ENCODE results near the gene NAT14.

The NAT14 gene

GRCh38 chr19:55536366-55536765 is 51.4 kb downstream of the NAT14 start:
- DNase-seq (ENCODE audit: low read depth): no peak

Measured in activated T-helper 9 cell treated with anti-CD3 and anti-CD28 coated beads, Interleukin-2, amount 50 U/mL, for 16 hours (primary cell).